Hematopoietic multipotent progenitor cell treated with erythropoietin and hydrocortisone succinate and interleukin-3 and kit ligand, for 15 days (in vitro differentiated cells): ENCODE measurements around the gene TRIM64C.
"Not testable (repeated sequence)": the region's sequence is repeated elsewhere in the genome, so short reads cannot be mapped to it uniquely, and the experiment has no call there.

Experiments used
- DNase-seq: peaks from one replicate; pipeline ENCODE4 v3.0.0-alpha.2; 2015; ENCODE audit warnings: low spot score

The TRIM64C gene

GRCh38 chr11:49059012-49059411 is at the start of gene TRIM64C:
Gene TRIM64C, minus strand, starts transcription at chr11:49059112. Its CDS starts 0 bp downstream, at chr11:49059112.
- not testable (repeated sequence) for DNase-seq

GRCh38 chr11:49102356-49102755 is 43.4 kb upstream of the TRIM64C start:
- not testable (repeated sequence) for DNase-seq

- not testable (repeated sequence) for DNase-seq
Observed at GRCh38 chr11:49069897-49070296, 11.0 kb upstream of the TRIM64C start.

GRCh38 chr11:49049821-49050220 is 9.1 kb downstream of the TRIM64C start:
- not testable (repeated sequence) for DNase-seq

GRCh38 chr11:49048229-49048628 is 10.7 kb downstream of the TRIM64C start:
- DNase-seq, result not testable (repeated sequence)

- not testable (repeated sequence) for DNase-seq
Observed at GRCh38 chr11:49028523-49028922, 30.4 kb downstream of the TRIM64C start, which contains the start of gene TRIM49B. Gene TRIM49B, plus strand, starts transcription at chr11:49028823. Its CDS starts 2,777 bp downstream, at chr11:49031600.
